GM21381 (cell line): ENCODE results near the gene RNF26.

ENCODE experiments used
- ATAC-seq: cut with Tn5 transposase; IDR thresholded peaks from one replicate; pipeline ENCODE4 v1.9.1; 2021; ENCODE audit warnings: mild to moderate bottlenecking, moderate library complexity; ENCODE audit not compliant: unreplicated experiment

The RNF26 gene

GRCh38 chr11:119315131-119316015, 19.0 kb upstream of the RNF26 start:
- no peak for ATAC-seq

DNA sequence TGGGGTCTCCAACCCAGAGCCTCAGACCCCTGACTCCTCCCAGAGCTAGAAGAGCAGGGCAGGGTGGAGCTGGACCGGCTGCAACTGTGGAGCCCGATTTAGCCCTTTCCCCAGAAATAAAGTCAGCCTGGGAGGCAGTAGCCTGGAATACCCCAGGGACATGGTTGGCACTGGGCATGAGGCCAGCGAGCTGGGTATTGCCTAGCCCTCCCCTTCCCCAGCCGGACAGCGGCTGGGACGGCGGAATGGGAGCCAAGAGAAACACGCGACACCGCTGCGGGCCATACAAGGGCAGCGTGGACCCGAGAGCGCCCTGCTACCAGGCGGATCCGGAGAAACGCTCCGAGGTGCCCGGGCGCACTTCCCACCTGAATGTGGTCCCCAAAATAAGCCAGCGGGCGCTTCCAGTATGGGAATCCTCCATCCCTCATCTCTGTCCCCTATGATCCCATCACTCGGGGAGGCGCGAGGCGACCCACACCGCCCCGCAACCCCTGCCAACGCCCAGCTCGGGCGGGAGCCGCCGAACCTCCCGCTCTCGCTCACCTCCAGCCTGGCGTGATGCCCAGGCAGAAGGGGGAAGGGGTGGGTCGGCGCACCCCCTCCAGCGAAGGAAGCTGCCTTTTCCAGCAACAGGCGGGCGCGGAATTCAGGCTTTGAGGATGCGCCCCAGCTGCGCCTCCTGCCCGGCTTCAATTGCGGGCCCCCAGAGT, 18.2 kb upstream of the RNF26 start:
- no peak for ATAC-seq

- no peak for ATAC-seq
Observed at GRCh38 chr11:119316729-119317591, 17.4 kb upstream of the RNF26 start, which contains the start of gene MCAM. Gene MCAM, minus strand, starts transcription at chr11:119317130. Its CDS starts 29 bp downstream, at chr11:119317101.

DNA sequence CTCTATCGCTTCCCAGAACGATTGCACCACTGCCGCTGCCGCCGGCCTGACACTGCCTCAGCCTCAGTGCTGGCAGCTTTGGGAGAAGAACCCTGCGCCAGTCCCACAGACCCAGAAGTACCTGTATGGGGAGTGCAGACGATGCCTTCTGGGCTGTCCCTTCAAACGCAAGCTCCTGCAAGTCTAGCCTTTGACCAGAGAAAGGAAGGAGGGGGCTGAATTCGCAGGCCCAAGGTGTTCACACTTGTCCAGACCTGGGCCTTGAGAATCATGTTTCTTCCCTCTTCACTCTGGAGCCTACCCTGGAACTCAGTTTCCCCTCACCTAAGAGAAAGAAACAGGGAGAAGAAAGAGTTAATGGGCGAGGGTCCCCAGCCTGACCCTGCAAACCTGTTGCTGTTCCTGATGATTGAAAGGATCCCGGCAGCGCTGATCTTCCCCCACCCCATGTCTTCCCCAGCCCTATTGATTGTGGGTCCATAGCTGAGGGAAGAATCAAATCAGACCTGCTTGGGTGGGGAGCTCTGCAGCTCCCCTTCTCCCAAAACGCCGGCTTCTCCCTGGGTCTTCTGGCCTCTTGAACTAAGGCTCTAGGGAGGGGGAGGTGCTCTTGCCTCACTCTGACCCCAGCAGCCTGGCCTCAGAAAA, 16.6 kb upstream of the RNF26 start:
- no peak for ATAC-seq

DNA sequence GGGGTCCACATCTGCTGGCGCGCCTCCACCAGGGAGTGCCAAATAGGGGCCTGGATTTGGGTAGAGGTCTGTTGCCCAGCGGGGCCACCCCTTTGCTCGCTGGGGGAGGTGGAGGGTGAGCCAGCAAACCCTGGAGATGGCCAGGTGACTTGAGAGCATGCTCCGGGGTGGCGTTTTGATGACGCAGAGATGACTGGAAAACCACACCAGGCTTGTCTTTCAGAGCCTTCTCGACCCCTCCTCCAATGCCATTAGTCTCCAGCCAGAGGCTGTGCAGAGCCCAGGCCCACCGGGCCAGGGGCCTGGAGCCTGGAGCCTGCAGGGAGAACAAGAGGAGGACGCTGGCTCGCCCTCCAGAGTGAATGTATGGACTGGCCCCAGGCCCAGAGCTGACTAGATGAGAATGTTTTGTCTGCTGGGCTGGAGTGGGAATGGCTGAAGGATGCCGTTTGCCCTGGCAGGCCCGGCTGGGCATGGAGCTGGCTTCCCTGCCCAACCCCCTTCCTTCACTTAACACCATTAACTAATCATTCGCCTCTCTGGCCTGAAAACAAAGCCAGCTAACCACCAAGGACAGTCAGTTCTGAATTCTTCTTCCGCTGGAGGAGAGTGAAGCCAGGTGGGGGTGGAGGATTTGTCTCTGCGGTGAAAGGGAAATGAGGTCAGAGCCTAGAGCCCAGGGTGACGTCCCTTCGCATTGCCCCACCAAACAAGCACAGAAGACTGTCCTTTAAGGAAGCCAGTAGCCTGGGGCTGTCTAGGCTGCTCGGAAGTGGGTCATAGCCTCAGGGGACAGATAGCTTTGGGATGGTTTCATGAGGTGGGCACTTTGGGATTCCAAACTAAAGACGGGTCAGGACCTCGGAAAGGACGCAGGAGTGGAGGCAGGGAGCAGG, 15.8 kb upstream of the RNF26 start:
- no peak for ATAC-seq

DNA sequence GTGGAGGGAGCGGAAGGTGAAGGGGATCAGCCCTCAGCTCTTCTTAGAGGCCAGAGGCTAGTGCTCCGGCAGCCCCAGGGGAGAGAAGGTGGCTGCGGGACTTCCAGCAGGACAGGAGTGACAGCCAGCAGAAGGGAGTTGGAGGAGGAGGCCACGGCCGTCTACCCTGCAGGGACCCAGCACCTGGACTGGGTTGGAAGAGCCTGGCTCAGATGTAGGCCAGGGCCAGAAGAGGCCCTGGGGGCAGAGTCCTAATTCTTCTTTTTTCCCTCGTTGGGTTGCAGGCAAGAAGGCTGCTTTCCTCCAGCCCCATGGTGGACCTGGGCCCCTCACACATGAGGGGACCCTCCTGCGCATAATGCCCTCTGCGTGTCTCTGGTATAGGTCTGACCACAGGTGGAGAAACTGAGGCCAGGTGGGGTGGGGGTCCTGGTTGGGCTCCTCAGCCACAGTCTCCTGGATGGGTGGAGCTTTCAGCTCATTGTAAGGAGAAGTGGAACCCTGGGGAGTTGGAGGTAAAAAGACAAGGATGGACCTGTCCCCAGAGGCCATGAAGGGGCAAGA, 15.1 kb upstream of the RNF26 start:
- ATAC-seq: no peak

DNA sequence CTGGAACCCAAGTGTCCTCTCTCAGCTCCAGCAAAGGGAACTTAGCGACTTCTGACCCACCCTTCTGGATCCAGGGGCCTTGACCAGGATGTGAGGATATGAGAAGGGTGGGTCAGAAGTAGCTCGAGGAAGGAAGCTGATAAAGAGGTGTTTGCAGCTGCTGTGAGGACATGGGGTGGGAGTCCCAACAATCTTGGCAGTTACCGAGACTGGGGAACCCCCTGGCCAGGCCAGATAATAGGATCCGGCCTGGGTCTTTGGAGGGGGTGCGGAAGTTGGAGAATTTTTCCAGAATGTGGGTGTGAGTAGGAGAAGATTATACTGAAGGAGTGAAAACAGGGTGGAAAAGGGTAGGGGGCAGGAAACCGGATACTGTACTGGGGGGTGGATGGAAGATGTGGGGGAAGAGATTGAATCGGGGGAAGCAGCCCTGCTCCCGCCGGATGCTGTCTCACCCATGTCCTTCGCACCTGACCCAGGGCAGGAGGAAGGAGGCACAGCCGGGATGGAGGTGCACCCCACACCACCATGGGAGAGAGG, 14.6 kb upstream of the RNF26 start:
- ATAC-seq: no peak

- ATAC-seq: no peak
Observed at GRCh38 chr11:119320240-119320775, 14.0 kb upstream of the RNF26 start.

DNA sequence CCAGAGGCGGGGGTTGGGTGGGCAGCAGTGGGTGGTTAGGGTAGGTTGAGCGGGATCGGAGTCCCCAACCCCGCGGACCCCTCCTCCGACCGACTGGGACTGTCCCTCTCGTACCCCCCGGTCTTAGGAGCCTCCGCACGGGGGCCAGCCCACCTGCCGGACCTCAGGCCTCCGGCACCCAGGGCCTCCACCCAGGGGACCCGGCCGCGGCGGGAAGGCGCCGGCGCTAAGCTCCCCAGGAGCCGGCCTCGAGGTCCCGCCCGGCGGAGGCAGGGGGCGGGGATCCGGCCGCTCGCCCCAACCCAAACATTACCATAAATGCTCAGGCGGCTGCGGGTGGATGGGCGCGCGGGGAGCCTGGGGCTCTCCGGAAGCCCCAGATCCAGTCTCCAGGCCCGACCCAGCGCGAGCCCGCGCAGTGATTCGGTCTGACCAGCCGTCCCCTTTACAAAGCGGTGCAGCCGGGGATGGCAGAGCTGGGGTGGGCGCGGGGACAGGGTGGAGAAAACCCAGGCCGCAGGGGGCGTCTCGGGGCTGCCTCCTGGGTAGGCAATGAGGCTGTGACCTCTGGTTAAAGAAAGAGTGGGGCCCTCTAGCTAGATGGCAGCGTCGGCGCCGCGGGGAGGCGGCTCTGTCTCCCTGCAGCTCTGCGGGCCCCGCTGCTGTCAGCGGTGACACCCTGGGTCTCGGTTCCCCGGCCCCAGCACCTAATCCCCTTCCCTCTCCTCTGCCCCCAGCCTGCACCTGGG, 13.4 kb upstream of the RNF26 start:
- ATAC-seq: peak; percentile 44

DNA sequence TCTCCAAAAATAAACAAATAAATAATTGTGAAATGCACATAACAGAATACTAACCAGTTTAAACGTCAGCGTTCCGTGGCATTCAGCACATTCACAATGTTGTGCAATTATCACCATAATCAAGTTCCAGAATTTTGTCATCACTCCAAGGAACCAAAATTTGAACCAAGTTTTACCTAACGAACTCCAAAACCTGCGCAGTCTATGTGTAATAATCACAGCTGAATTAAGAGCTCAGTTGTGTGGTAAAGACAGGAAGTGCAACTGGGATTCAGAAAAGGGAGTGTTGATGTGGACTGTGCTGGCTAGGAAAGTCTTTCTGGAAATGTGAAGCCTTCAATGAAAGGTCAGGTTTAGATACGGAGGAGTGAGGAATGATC, 12.0 kb upstream of the RNF26 start:
- no peak for ATAC-seq

DNA sequence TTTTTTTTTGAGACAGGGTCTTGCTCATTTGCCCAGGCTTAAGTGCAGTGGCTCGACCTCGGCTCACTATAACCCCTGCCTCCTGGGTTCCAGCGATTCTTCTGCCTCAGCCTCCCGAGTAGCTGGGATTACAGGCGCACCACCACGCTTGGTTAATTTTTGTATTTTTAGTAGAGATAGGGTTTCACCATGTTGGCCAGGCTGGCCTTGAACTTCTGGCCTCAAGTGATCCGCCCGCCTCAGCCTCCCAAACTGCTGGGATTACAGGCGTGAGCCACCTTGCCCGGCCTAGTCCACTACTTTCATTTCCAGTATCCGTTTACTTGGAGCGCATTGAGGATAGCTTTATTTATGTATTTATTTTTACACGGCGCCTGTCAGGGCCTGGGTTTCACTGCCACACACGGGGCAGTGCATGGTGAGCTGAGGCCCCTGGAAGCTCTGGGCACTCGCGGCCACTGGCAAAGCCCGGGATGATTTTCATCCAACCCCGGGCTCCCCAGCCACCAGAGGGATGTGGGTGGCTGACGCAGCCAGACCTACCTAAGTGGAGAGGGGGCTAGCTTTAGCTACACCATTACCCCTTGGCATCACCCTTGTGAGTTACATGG, 11.3 kb upstream of the RNF26 start:
- no peak for ATAC-seq

- ATAC-seq: no peak
Observed at GRCh38 chr11:119323532-119324033, 10.7 kb upstream of the RNF26 start.

GRCh38 chr11:119324189-119324588, 10.1 kb upstream of the RNF26 start:
- no peak for ATAC-seq

DNA sequence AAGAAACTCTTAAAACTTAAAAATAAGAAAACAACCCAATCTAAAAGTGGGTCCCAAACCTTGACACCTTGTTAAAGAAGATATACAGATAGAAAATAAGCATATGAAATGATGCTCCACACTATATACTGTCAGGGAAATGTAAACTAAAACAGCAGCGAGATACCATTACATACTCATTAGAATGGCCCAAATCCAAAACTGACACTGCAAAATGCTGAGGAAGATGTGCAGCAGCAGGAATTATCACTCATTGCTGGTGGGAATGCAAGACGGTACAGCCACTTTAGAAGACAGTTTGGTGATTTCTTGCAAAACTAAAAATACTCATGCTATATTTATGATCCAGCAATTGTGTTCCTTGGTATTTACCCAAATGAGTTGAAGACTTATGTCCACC, 5.0 kb upstream of the RNF26 start:
- ATAC-seq: no peak

- ATAC-seq: no peak
Observed at GRCh38 chr11:119330237-119330636, 4.1 kb upstream of the RNF26 start.

DNA sequence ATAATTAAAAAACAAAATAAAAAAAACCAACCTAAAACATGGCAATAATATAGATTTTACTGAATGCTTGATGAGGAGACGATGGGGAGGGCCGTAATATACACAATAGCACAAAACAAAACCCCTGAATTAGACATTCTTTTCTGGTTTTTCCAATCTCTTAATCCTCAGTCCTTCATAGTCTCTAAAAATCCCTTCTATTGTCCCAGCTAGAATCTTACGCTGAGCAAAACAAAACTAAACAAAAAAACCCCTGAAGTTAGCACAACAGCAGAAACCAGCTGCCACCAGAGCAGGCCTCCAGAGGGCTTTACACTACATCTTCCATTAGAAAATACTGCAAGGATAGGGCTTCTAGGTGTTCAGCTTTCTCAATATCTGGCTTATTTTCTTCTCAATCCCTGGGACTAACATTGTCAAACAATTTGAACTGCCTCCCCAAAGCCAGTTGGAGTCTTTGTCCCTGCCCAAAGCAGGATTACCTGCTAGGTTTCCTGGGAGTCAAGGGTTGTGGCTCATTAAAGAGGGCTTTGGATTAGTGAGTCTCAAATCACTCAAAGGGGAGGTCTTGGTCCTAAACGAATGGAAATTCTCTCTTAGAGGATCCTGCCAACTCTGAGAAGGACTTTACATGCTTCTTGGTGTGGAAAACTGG, 2.1 kb upstream of the RNF26 start:
- ATAC-seq: no peak

DNA sequence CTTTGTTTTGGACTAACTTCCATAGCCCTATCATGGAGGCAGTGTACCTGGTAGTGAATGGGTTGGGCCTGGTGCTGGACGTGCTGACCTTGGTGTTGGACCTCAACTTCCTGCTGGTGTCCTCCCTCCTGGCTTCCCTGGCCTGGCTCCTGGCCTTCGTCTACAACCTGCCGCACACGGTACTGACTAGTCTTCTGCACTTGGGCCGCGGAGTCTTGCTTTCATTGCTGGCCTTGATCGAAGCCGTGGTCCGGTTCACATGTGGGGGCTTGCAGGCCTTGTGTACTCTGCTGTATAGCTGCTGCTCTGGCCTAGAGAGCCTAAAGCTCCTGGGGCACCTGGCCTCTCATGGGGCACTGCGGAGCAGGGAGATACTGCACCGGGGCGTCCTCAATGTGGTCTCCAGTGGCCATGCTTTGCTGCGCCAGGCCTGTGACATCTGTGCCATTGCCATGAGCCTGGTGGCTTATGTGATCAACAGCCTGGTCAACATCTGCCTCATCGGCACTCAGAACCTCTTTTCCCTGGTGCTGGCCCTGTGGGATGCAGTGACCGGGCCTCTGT, 846 bp downstream of the RNF26 start:
- ATAC-seq: no peak
